GM12878 (cell line): ENCODE data around the gene KCTD2. TPM values are rescaled to one million over a fixed set of nuclear protein-coding genes. Genes with fewer than 3 reads are reported as not detected.

Experiments
- ATAC-seq: fragments of 200-7000 bp; cut with Tn5 transposase; 3 replicates; pipeline ENCODE4 v1.9.1; 2020; ENCODE audit warnings: mild to moderate bottlenecking, moderate library complexity
- BruUV-seq: library from RNA; stranded (reverse); fragments of 400-500 nt; replicated peaks from 2 replicates; lab custom pipeline; 2021; lab: Mats Ljungman, UMichigan
- CTCF ChIA-PET: fragments of 300-600 bp; sonication (Branson Sonifier 250); formaldehyde crosslinking; extraction: SDS; loops from one replicate; lab custom pipeline; 2021; ENCODE audit warnings: inconsistent platforms; lab: Yijun Ruan, JAX
- POLR2A ChIA-PET: fragments of 350-600 bp; formaldehyde crosslinking; extraction: SDS; loops from one replicate; lab custom pipeline; 2021; ENCODE audit warnings: inconsistent platforms; lab: Charles Lee
- RAD21 ChIA-PET: fragments of 300-600 bp; sonication (Branson Sonifier 250); formaldehyde crosslinking; loops from one replicate; lab custom pipeline; 2023; ENCODE audit warnings: antibody characterized with exemption; ENCODE audit not compliant: unreplicated experiment; lab: Charles Lee
- SMC1A ChIA-PET: fragments of 300-600 bp; sonication (Branson Sonifier 250); formaldehyde crosslinking; loops from one replicate; lab custom pipeline; 2023; ENCODE audit not compliant: unreplicated experiment, uncharacterized antibody; lab: Charles Lee
- DNase-seq: peaks from one replicate; pipeline ENCODE4 v3.0.0-alpha.2; 2011; ENCODE audit warnings: low read depth, low spot score
- FAIRE-seq: peaks from 3 replicates; lab custom pipeline; 2011; peaks lifted over from hg19 to GRCh38; lab: Jason Lieb, UNC
- H2AFZ ChIP-seq: 2 replicates; pipeline ENCODE4 v1.6.0; 2011; ENCODE audit warnings: low read depth, low read length, control low read depth; ENCODE audit not compliant: control insufficient read depth
- H3K27ac ChIP-seq: 2 replicates; pipeline ENCODE4 v1.5.1; 2011; ENCODE audit warnings: control low read depth; ENCODE audit not compliant: control insufficient read depth, insufficient read depth
- H3K27me3 ChIP-seq, 2 experiments: replicated peaks in 1 of 2; 2 replicates each; pipeline versions ENCODE4 v1.6.0 to v1.6.1; 2011; ENCODE audit warnings: low read length in 1 of 2; ENCODE audit not compliant: control insufficient read depth in 2 of 2, insufficient read depth in 2 of 2
- H3K36me3 ChIP-seq, 2 experiments: 2 replicates each; pipeline ENCODE4 v1.5.1; 2011; ENCODE audit warnings: low read length in 1 of 2; ENCODE audit not compliant: control insufficient read depth in 2 of 2, insufficient read depth in 2 of 2
- H3K4me1 ChIP-seq: 2 replicates; pipeline ENCODE4 v1.6.1; 2011; ENCODE audit warnings: mild to moderate bottlenecking, low read length, moderate library complexity, mixed read lengths; ENCODE audit not compliant: control insufficient read depth, insufficient read depth
- H3K4me2 ChIP-seq: 2 replicates; pipeline ENCODE4 v1.6.0; 2011; ENCODE audit warnings: control low read depth; ENCODE audit not compliant: control insufficient read depth, insufficient read depth
- H3K4me3 ChIP-seq: fragments of 200-600 bp; sonication (generic); 2 replicates; pipeline ENCODE4 v1.5.1; 2016
- H3K79me2 ChIP-seq: 2 replicates; pipeline ENCODE4 v1.6.0; 2011; ENCODE audit warnings: low read length; ENCODE audit not compliant: control insufficient read depth, insufficient read depth
- H3K9ac ChIP-seq: 2 replicates; pipeline ENCODE4 v1.8.0; 2011; ENCODE audit warnings: low read length, control low read depth, mixed read lengths; ENCODE audit not compliant: control insufficient read depth, insufficient read depth
- H3K9me3 ChIP-seq: replicated peaks from 3 replicates; pipeline ENCODE4 v1.5.1; 2011; ENCODE audit warnings: mild to moderate bottlenecking, low read length; ENCODE audit not compliant: control insufficient read depth, insufficient read depth
- H4K20me1 ChIP-seq: 2 replicates; pipeline ENCODE4 v1.6.0; 2011; ENCODE audit not compliant: control insufficient read depth, insufficient read depth
- BRCA1 ChIP-seq: IDR thresholded peaks from 2 replicates; pipeline ENCODE4 v1.6.1; 2011; ENCODE audit warnings: low read depth, low read length, improper control_type of control experiment
- GATAD2B ChIP-seq: fragments of 450-650 bp; conservative IDR thresholded peaks from 2 replicates; pipeline ENCODE4 v1.6.1; 2017; ENCODE audit warnings: low read depth, mild to moderate bottlenecking, moderate library complexity
- IKZF1 ChIP-seq: fragments of 450-650 bp; conservative IDR thresholded peaks from 2 replicates; pipeline ENCODE4 v1.6.1; 2017; ENCODE audit warnings: antibody characterized with exemption, mild to moderate bottlenecking
- MEF2B ChIP-seq: fragments of 450-650 bp; IDR thresholded peaks from 2 replicates; pipeline ENCODE4 v1.6.1; 2018; ENCODE audit warnings: mild to moderate bottlenecking, moderate library complexity; ENCODE audit not compliant: partially characterized antibody, poor library complexity, severe bottlenecking
- SUZ12 ChIP-seq: fragments of 200-600 bp; sonication (generic); IDR thresholded peaks from one replicate; pipeline ENCODE4 v1.6.1; 2018; ENCODE audit warnings: antibody characterized with exemption, mild to moderate bottlenecking; ENCODE audit not compliant: unreplicated experiment
- ZNF384 ChIP-seq: IDR thresholded peaks from 2 replicates; pipeline ENCODE4 v1.6.1; 2012; ENCODE audit warnings: low read depth, mild to moderate bottlenecking, low read length, improper control_type of control experiment, borderline replicate concordance
- WGBS: methylation state at CpG from one replicate; pipeline ENCODE4 v1.1.6; 2016; ENCODE audit warnings: low lambda C conversion rate; ENCODE audit not compliant: insufficient replicate concordance, insufficient coverage; ENCODE audit errors: missing lambda C conversion rate; 5-methylcytosine and 5-hydroxymethylcytosine counted together
- in situ Hi-C: fragments of 300-500 bp; cut with MboI; formaldehyde crosslinking; loops from 9 replicates; pipeline ENCODE4 v1.14.3; 2018; ENCODE audit warnings: mixed read lengths
- intact Hi-C: fragments of 100-400 bp; cut with micrococcal nuclease; formaldehyde crosslinking; loops from one replicate; pipeline ENCODE4 v1.14.2; 2022; ENCODE audit not compliant: unreplicated experiment
- polyA plus RNA-seq, 11 experiments: library from polyadenylated mRNA; depleted of rRNA in 4 of 11; unstranded in 6 of 11; stranded (reverse) in 5 of 11; fragments of >200 nt; fragmentation: Nextera tagmentation in 4 of 11; fragmentation: Illumina TruSeq in 1 of 11; extraction: Ambion mirVana in 4 of 11; extraction: Trizol in 1 of 11; gene quantifications; 1 replicate in 1 of 11; 2 replicates in 10 of 11; pipeline versions ENCODE4 v1.2.1 to v1.2.3, GENCODE V29; 2011 to 2016; ENCODE audit warnings: inconsistent platforms in 2 of 11, missing spikeins in 2 of 11, low read depth in 1 of 11
- total RNA-seq, 4 experiments: library from RNA; depleted of rRNA in 3 of 4; stranded (reverse); fragments of >200 nt in 3 of 4; fragmentation: Illumina TruSeq in 1 of 4; extraction: Trizol in 1 of 4; gene quantifications; 2 replicates each; pipeline versions ENCODE4 v1.2.1 to v1.2.3, GENCODE V29; 2013 to 2021

Gene KCTD2
- total and polyA plus RNA-seq, 10 of the 15 experiments (the other 5 are each of a cell fraction or from before 2014, with no cell fraction given): 1.5 to 27.5 (median 13.7) TPM

- H3K4me2 ChIP-seq: no peak overlapping the region
- intact Hi-C loops: no loop called here
- ATAC-seq: no peak
- in situ Hi-C loops: no loop called here
- H3K36me3 ChIP-seq: peaks cover 6 to 9% of the 10 kb centered on the region in 2 experiments; a peak in 3 of 4 replicates
- H4K20me1 ChIP-seq: no peaks in the 10 kb centered on the region
- WGBS: 96% methylated on average over 3 of the region's 3 CpGs
- ChIA-PET CTCF (interaction anchor here (0.6 to 1.2 kb wide), 4 partner anchors 12 to 1590 kb away, joined by 3 to 4 read pairs (median 3); no protein-coding TSS in a partner anchor), POLR2A (interaction anchor here (0.7 kb wide), 1 partner anchor 140 kb away, joined by 3 read pairs; no protein-coding TSS in a partner anchor), SMC1A (interaction anchor here (0.6 to 1.1 kb wide), 2 partner anchors 8 to 58 kb away, joined by 3 read pairs; no protein-coding TSS in a partner anchor), RAD21 (no interaction called here)
- no peak for FAIRE-seq
- H3K9ac ChIP-seq: no peak overlapping the region
- H3K9me3 ChIP-seq: no peaks in the 10 kb centered on the region
- no peak overlapping the region for H3K27ac ChIP-seq
- no peak for TF ChIP-seq BRCA1
- TF ChIP-seq SUZ12: no peak
- no peak for TF ChIP-seq MEF2B
- TF ChIP-seq GATAD2B: no peak
- TF ChIP-seq ZNF384: no peak
- TF ChIP-seq IKZF1: no peak
- no peaks in the 10 kb centered on the region for H3K4me1 ChIP-seq
- BruUV-seq: no TSS peak
- H3K79me2 ChIP-seq: peaks cover 3% of the 10 kb centered on the region
- H3K4me3 ChIP-seq: no peak overlapping the region
- H2AFZ ChIP-seq: no peak overlapping the region
- no peaks in the 10 kb centered on the region for H3K27me3 ChIP-seq
- no peak for DNase-seq
Measured at GRCh38 chr17:75019710-75020109, 27.3 kb upstream of the KCTD2 start.
